HepG2 (cell line): ENCODE data around the gene FOSB. TPM values are rescaled to one million over a fixed set of nuclear protein-coding genes. Genes with fewer than 3 reads are reported as not detected.
A peak's percentile ranks its signal among the peaks of the same experiment; 100 is the strongest.

ENCODE experiments used
- BCL6 ChIP-seq: IDR thresholded peaks from 2 replicates; pipeline ENCODE4 v1.6.1; 2016; ENCODE audit warnings: missing genetic modification reagents, missing compliant biosample characterization
- CCAR2 ChIP-seq: fragments of 200-400 bp; formaldehyde crosslinking; optimal IDR thresholded peaks from 2 replicates; pipeline ENCODE3; 2018; ENCODE audit warnings: low read depth, mild to moderate bottlenecking, low read length, moderate library complexity
- DR1 ChIP-seq: sonication (generic); formaldehyde crosslinking; IDR thresholded peaks from 2 replicates; pipeline ENCODE4 v1.8.0; 2021; ENCODE audit warnings: mild to moderate bottlenecking, missing genetic modification reagents, inconsistent platforms
- IKZF1 ChIP-seq: fragments of 450-650 bp; IDR thresholded peaks from 2 replicates; pipeline ENCODE4 v1.7.1; 2016
- IKZF4 ChIP-seq: sonication (generic); formaldehyde crosslinking; IDR thresholded peaks from 2 replicates; pipeline ENCODE4 v1.5.1; 2020; ENCODE audit warnings: borderline replicate concordance, mild to moderate bottlenecking, low read depth, missing genetic modification reagents; ENCODE audit errors: not compliant biosample characterization
- KDM4B ChIP-seq: sonication (generic); formaldehyde crosslinking; IDR thresholded peaks from 2 replicates; pipeline ENCODE4 v1.4.0; 2020; ENCODE audit warnings: missing genetic modification reagents
- KMT2A ChIP-seq: sonication (generic); formaldehyde crosslinking; IDR thresholded peaks from 2 replicates; pipeline ENCODE4 v1.4.0; 2020; ENCODE audit warnings: missing genetic modification reagents
- MBNL3 ChIP-seq: fragments of 250-450 bp; sonication (Bioruptor Pico); conservative IDR thresholded peaks from 2 replicates; pipeline ENCODE4 v1.8.0; 2022; ENCODE audit warnings: mild to moderate bottlenecking, inconsistent platforms
- MIER3 ChIP-seq: IDR thresholded peaks from 2 replicates; pipeline ENCODE4 v1.6.1; 2016; ENCODE audit warnings: missing compliant biosample characterization, borderline replicate concordance
- MXI1 ChIP-seq: IDR thresholded peaks from 3 replicates; pipeline ENCODE4 v1.6.1; 2012; ENCODE audit warnings: low read depth, low read length, inconsistent platforms, borderline replicate concordance
- ONECUT2 ChIP-seq: sonication (generic); formaldehyde crosslinking; IDR thresholded peaks from 2 replicates; pipeline ENCODE4 v1.4.0; 2020; ENCODE audit warnings: missing genetic modification reagents
- RFXANK ChIP-seq: IDR thresholded peaks from 2 replicates; pipeline ENCODE4 v1.6.1; 2016
- ZBTB1 ChIP-seq: sonication (generic); formaldehyde crosslinking; IDR thresholded peaks from 2 replicates; pipeline ENCODE4 v1.4.0; 2020; ENCODE audit warnings: missing genetic modification reagents, borderline replicate concordance
- ZNF225 ChIP-seq: sonication (generic); formaldehyde crosslinking; IDR thresholded peaks from 2 replicates; pipeline ENCODE4 v1.4.0; 2020; ENCODE audit warnings: mild to moderate bottlenecking, missing genetic modification reagents
- ZNF605 ChIP-seq: sonication (generic); formaldehyde crosslinking; IDR thresholded peaks from 2 replicates; pipeline ENCODE4 v1.8.0; 2022; ENCODE audit warnings: mild to moderate bottlenecking, missing genetic modification reagents
- ZNF781 ChIP-seq: sonication (generic); formaldehyde crosslinking; IDR thresholded peaks from 2 replicates; pipeline ENCODE4 v1.5.1; 2020; ENCODE audit warnings: borderline replicate concordance, mild to moderate bottlenecking, missing genetic modification reagents; ENCODE audit errors: not compliant biosample characterization
- ZNF83 ChIP-seq: sonication (generic); formaldehyde crosslinking; IDR thresholded peaks from 2 replicates; pipeline ENCODE4 v1.4.0; 2020; ENCODE audit warnings: missing genetic modification reagents, mild to moderate bottlenecking, borderline replicate concordance
- polyA plus RNA-seq, 8 experiments: library from polyadenylated mRNA; depleted of rRNA in 3 of 8; stranded (reverse) in 7 of 8; unstranded in 1 of 8; fragments of >200 nt; fragmentation: Illumina TruSeq in 4 of 8; extraction: Trizol in 4 of 8; gene quantifications; 2 replicates each; pipeline versions ENCODE4 v1.2.1 to v1.2.3, GENCODE V29; 2011 to 2016; ENCODE audit warnings: low read depth in 4 of 8, missing spikeins in 1 of 8, mixed read lengths in 1 of 8; ENCODE audit not compliant: insufficient read depth in 1 of 8
- total RNA-seq, 5 experiments: library from RNA; depleted of rRNA; stranded (reverse); fragments of >200 nt; fragmentation: Illumina TruSeq; extraction: Trizol; gene quantifications; 2 replicates each; pipeline ENCODE4 v1.2.3, GENCODE V29; 2016; ENCODE audit warnings: low read depth in 1 of 5
- TF ChIP-seq, protein P1 (sequence below): sonication (generic); formaldehyde crosslinking; IDR thresholded peaks from 2 replicates; pipeline ENCODE4 v1.8.0; 2022; ENCODE audit warnings: missing genetic modification reagents, low read depth, mild to moderate bottlenecking, borderline replicate concordance
- TF ChIP-seq, protein P2 (sequence below): sonication (generic); formaldehyde crosslinking; IDR thresholded peaks from 2 replicates; pipeline ENCODE4 v1.5.0; 2020; ENCODE audit warnings: missing genetic modification reagents
- TF ChIP-seq, protein P3 (sequence below): sonication (generic); formaldehyde crosslinking; IDR thresholded peaks from 2 replicates; pipeline ENCODE4 v1.4.0; 2020; ENCODE audit warnings: missing genetic modification reagents
- TF ChIP-seq, protein P4 (sequence below): sonication (generic); formaldehyde crosslinking; IDR thresholded peaks from 2 replicates; pipeline ENCODE4 v1.4.0; 2020; ENCODE audit warnings: missing genetic modification reagents
- TF ChIP-seq, protein P5 (sequence below): sonication (generic); formaldehyde crosslinking; IDR thresholded peaks from 2 replicates; pipeline ENCODE4 v1.5.1; 2020; ENCODE audit warnings: mild to moderate bottlenecking, moderate library complexity, missing genetic modification reagents
- TF ChIP-seq, protein P6 (sequence below): IDR thresholded peaks from 2 replicates; pipeline ENCODE4 v1.6.1; 2016; ENCODE audit warnings: missing compliant biosample characterization, missing genetic modification reagents, borderline replicate concordance

The FOSB gene
- total and polyA plus RNA-seq, 2 of the 13 experiments (the other 11 are each of a cell fraction or from before 2014, with no cell fraction given): 2.8 to 6.0 TPM

DNA sequence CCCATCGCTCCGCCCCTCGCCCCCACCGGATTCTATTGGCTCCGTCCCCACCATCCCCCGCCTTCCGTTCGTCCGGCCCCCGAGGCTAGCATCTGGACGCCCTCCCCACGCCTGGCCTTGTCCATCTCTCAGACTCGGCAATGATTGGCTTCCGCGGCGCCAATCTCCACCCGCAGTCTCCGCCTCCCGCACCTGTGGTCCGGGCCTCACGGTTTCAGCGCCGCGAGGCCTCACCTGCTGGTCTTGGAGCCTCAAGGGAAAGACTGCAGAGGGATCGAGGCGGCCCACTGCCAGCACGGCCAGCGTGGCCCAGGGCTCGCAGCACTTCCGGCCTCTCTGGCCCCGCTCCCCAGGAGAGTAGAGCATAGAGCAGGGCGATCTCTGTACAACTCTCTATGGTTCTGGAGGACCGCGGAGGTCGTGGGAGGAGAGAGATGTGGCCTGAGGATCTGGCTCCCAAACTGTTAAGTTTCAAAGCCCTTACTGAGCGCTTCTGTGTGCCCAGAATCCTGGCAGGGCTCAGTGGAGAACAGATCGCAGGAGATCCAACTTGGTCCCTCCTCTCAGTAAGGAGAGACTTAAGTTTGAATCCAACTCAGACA lies 44.1 kb upstream of the FOSB start, which contains the start of gene ERCC1 (continued):
- TF ChIP-seq ZNF605 (CRISPR knock-in tag) (peak; percentile 95), MXI1 (peak; percentile 79; the same call in 2 of the 3 replicates), RFXANK (CRISPR knock-in tag) (no peak), DR1 (CRISPR knock-in tag) (peak; percentile 91), ZNF781 (CRISPR knock-in tag) (peak; percentile 81), ZNF225 (CRISPR knock-in tag) (no peak), KMT2A (CRISPR knock-in tag) (peak; percentile 57; the same call in 1 of the 2 replicates), ONECUT2 (CRISPR knock-in tag) (no peak), ZNF83 (CRISPR knock-in tag) (no peak), CCAR2 (no peak), ZBTB1 (CRISPR knock-in tag) (no peak), BCL6 (CRISPR knock-in tag) (peak; percentile 63), KDM4B (peak; percentile 22), IKZF4 (no peak), MIER3 (CRISPR knock-in tag) (no peak), IKZF1 (no peak), MBNL3 (CRISPR knock-in tag) (no peak)
- TF ChIP-seq, protein P1, sequence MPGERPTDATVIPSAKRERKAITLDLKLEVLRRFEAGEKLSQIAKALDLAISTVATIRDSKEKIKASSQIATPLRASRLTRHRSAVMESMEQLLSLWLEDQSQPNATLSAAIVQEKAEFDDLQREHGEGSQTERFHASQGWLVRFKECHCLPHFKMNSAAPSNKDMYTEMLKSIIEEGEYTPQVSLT (CRISPR knock-in tag): no peak; the same call in 1 of the 2 replicates
- TF ChIP-seq, protein P2, sequence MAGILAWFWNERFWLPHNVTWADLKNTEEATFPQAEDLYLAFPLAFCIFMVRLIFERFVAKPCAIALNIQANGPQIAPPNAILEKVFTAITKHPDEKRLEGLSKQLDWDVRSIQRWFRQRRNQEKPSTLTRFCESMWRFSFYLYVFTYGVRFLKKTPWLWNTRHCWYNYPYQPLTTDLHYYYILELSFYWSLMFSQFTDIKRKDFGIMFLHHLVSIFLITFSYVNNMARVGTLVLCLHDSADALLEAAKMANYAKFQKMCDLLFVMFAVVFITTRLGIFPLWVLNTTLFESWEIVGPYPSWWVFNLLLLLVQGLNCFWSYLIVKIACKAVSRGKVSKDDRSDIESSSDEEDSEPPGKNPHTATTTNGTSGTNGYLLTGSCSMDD (CRISPR knock-in tag): no peak
- TF ChIP-seq, protein P3, sequence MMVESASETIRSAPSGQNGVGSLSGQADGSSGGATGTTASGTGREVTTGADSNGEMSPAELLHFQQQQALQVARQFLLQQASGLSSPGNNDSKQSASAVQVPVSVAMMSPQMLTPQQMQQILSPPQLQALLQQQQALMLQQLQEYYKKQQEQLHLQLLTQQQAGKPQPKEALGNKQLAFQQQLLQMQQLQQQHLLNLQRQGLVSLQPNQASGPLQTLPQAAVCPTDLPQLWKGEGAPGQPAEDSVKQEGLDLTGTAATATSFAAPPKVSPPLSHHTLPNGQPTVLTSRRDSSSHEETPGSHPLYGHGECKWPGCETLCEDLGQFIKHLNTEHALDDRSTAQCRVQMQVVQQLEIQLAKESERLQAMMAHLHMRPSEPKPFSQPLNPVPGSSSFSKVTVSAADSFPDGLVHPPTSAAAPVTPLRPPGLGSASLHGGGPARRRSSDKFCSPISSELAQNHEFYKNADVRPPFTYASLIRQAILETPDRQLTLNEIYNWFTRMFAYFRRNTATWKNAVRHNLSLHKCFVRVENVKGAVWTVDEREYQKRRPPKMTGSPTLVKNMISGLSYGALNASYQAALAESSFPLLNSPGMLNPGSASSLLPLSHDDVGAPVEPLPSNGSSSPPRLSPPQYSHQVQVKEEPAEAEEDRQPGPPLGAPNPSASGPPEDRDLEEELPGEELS (CRISPR knock-in tag): peak; percentile 6; the same call in 1 of the 2 replicates
- TF ChIP-seq, protein P4, sequence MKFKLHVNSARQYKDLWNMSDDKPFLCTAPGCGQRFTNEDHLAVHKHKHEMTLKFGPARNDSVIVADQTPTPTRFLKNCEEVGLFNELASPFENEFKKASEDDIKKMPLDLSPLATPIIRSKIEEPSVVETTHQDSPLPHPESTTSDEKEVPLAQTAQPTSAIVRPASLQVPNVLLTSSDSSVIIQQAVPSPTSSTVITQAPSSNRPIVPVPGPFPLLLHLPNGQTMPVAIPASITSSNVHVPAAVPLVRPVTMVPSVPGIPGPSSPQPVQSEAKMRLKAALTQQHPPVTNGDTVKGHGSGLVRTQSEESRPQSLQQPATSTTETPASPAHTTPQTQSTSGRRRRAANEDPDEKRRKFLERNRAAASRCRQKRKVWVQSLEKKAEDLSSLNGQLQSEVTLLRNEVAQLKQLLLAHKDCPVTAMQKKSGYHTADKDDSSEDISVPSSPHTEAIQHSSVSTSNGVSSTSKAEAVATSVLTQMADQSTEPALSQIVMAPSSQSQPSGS (CRISPR knock-in tag): peak; percentile 49
- TF ChIP-seq, protein P5, sequence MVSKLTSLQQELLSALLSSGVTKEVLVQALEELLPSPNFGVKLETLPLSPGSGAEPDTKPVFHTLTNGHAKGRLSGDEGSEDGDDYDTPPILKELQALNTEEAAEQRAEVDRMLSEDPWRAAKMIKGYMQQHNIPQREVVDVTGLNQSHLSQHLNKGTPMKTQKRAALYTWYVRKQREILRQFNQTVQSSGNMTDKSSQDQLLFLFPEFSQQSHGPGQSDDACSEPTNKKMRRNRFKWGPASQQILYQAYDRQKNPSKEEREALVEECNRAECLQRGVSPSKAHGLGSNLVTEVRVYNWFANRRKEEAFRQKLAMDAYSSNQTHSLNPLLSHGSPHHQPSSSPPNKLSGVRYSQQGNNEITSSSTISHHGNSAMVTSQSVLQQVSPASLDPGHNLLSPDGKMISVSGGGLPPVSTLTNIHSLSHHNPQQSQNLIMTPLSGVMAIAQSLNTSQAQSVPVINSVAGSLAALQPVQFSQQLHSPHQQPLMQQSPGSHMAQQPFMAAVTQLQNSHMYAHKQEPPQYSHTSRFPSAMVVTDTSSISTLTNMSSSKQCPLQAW (CRISPR knock-in tag): peak; percentile 85
- TF ChIP-seq, protein P6, sequence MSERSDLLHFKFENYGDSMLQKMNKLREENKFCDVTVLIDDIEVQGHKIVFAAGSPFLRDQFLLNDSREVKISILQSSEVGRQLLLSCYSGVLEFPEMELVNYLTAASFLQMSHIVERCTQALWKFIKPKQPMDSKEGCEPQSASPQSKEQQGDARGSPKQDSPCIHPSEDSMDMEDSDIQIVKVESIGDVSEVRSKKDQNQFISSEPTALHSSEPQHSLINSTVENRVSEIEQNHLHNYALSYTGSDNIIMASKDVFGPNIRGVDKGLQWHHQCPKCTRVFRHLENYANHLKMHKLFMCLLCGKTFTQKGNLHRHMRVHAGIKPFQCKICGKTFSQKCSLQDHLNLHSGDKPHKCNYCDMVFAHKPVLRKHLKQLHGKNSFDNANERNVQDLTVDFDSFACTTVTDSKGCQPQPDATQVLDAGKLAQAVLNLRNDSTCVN (CRISPR knock-in tag): peak; percentile 25; the same call in 1 of the 2 replicates
